Ureter (tissue), 1 donor: ENCODE data around the gene TIMM21. TPM values are rescaled to one million over a fixed set of nuclear protein-coding genes. Genes with fewer than 3 reads are reported as not detected.

Experiments
- DNase-seq: peaks from one replicate; pipeline ENCODE4 v3.0.0-alpha.2; 2020; ENCODE audit warnings: low spot score
- total RNA-seq: library from RNA; stranded (reverse); gene quantifications from one replicate; pipeline ENCODE4 v1.2.4, GENCODE V29; 2023
- donor health status: DM: yes; HTN: yes; CAD: no.

Gene TIMM21
- total RNA-seq, 1 donor from 2014 or later, result 36.0 TPM

GRCh38 chr18:74147491-74147778 lies 888 bp upstream of the TIMM21 start:
- no peak for DNase-seq

GRCh38 chr18:74148543-74149070 lies 284 bp downstream of the TIMM21 start:
- no peak for DNase-seq

GRCh38 chr18:74149878-74150277 lies 1.6 kb downstream of the TIMM21 start:
- DNase-seq, result no peak

- DNase-seq, result no peak
These were observed 3.9 kb downstream of the TIMM21 start for GRCh38 chr18:74152270-74152669.

GRCh38 chr18:74152857-74153256 lies 4.5 kb downstream of the TIMM21 start:
- no peak for DNase-seq

- no peak for DNase-seq
These were observed 5.1 kb downstream of the TIMM21 start for GRCh38 chr18:74153377-74153776.

GRCh38 chr18:74153793-74154192 lies 5.5 kb downstream of the TIMM21 start:
- DNase-seq, result no peak

GRCh38 chr18:74154716-74155115 lies 6.4 kb downstream of the TIMM21 start:
- DNase-seq, result no peak

- DNase-seq, result no peak
These were observed 7.0 kb downstream of the TIMM21 start for GRCh38 chr18:74155276-74155675.

GRCh38 chr18:74163019-74163660 lies 14.8 kb downstream of the TIMM21 start:
- no peak for DNase-seq

GRCh38 chr18:74166386-74166785 lies 18.1 kb downstream of the TIMM21 start:
- DNase-seq, result no peak

GRCh38 chr18:74171910-74172606 lies 23.7 kb downstream of the TIMM21 start:
- no peak for DNase-seq

GRCh38 chr18:74172697-74173433 lies 24.5 kb downstream of the TIMM21 start:
- no peak for DNase-seq

- no peak for DNase-seq
These were observed 25.1 kb downstream of the TIMM21 start for GRCh38 chr18:74173434-74173750.

GRCh38 chr18:74175658-74176057 lies 27.3 kb downstream of the TIMM21 start:
- no peak for DNase-seq

- DNase-seq, result no peak
These were observed 30.6 kb downstream of the TIMM21 start for GRCh38 chr18:74178884-74179283.

GRCh38 chr18:74179623-74180199 lies 31.4 kb downstream of the TIMM21 start:
- DNase-seq, result no peak

GRCh38 chr18:74182335-74182734 lies 34.0 kb downstream of the TIMM21 start:
- DNase-seq, result no peak

GRCh38 chr18:74183130-74183529 lies 34.8 kb downstream of the TIMM21 start:
- DNase-seq, result no peak

- DNase-seq, result no peak
These were observed 36.6 kb downstream of the TIMM21 start for GRCh38 chr18:74184875-74185274.

- DNase-seq, result no peak
These were observed 37.5 kb downstream of the TIMM21 start for GRCh38 chr18:74185860-74186259.

- no peak for DNase-seq
These were observed 38.3 kb downstream of the TIMM21 start for GRCh38 chr18:74186661-74187060.

GRCh38 chr18:74190086-74190485 lies 41.8 kb downstream of the TIMM21 start:
- no peak for DNase-seq
